Breast epithelium (tissue), 4 donors: ENCODE results near the gene PDE4D. TPM values are rescaled to one million over a fixed set of nuclear protein-coding genes. Genes with fewer than 3 reads are reported as not detected.
A peak's percentile ranks its signal among the peaks of the same experiment; 100 is the strongest.

Experiments
- DNase-seq, 2 donors: peaks; one replicate each; pipeline ENCODE4 v3.0.0-alpha.2; 2019; ENCODE audit warnings: low spot score in 2 of 2
- H3K27ac ChIP-seq, 2 donors: fragments of 200-600 bp; sonication (generic) in 1 of 2; one replicate each; pipeline ENCODE4 v1.5.1; 2016 to 2019; ENCODE audit warnings: mild to moderate bottlenecking in 1 of 2
- H3K27me3 ChIP-seq, 2 donors: fragments of 200-600 bp; sonication (generic) in 1 of 2; one replicate each; pipeline versions ENCODE4 v1.5.1 to v1.6.0; 2017 to 2019; ENCODE audit warnings: control low read depth in 1 of 2, mild to moderate bottlenecking in 1 of 2
- H3K36me3 ChIP-seq: fragments of 200-600 bp; one replicate; pipeline ENCODE4 v1.5.1; 2019
- H3K4me1 ChIP-seq, 2 donors: fragments of 200-600 bp; sonication (generic); one replicate each; pipeline ENCODE4 v1.5.1; 2016 to 2019; ENCODE audit warnings: control low read depth in 1 of 2
- H3K4me3 ChIP-seq, 3 donors: fragments of 200-600 bp; sonication (generic); 1 replicate in 2 of 3; 2 replicates in 1 of 3; pipeline ENCODE4 v1.5.1; 2016 to 2019; ENCODE audit warnings: mild to moderate bottlenecking in 3 of 3, moderate library complexity in 2 of 3
- H3K9me3 ChIP-seq, 2 donors: fragments of 200-600 bp; sonication (generic) in 1 of 2; one replicate each; pipeline ENCODE4 v1.5.1; 2016 to 2019; ENCODE audit warnings: control low read depth in 1 of 2
- POLR2A ChIP-seq: fragments of 450-650 bp; IDR thresholded peaks from one replicate; pipeline ENCODE4 v1.6.1; 2016; ENCODE audit warnings: antibody characterized with exemption, mild to moderate bottlenecking, moderate library complexity
- POLR2AphosphoS5 ChIP-seq, 3 donors: sonication (generic); formaldehyde crosslinking; IDR thresholded peaks; one replicate each; pipeline ENCODE4 v1.6.1; 2017; ENCODE audit warnings: antibody characterized with exemption in 3 of 3
- intact Hi-C: fragments of 100-400 bp; cut with DNase I; formaldehyde crosslinking; loops from one replicate; pipeline ENCODE4 v1.15.1; 2023; ENCODE audit warnings: low total_unique reads
- total RNA-seq, 3 donors: library from RNA; depleted of rRNA; stranded (reverse); fragments of >200 nt; gene quantifications; one replicate each; pipeline ENCODE4 v1.1.0, GENCODE V29; 2016
- TF ChIP-seq, protein P1 (sequence below), 3 donors: fragments of 450-650 bp; IDR thresholded peaks; one replicate each; pipeline ENCODE4 v1.5.1; 2016 to 2017; ENCODE audit warnings: antibody characterized with exemption in 3 of 3, mild to moderate bottlenecking in 3 of 3, moderate library complexity in 3 of 3

Gene PDE4D
- total RNA-seq, 3 donors from 2014 or later, result 14.4 to 37.4 (median 28.2) TPM

DNA sequence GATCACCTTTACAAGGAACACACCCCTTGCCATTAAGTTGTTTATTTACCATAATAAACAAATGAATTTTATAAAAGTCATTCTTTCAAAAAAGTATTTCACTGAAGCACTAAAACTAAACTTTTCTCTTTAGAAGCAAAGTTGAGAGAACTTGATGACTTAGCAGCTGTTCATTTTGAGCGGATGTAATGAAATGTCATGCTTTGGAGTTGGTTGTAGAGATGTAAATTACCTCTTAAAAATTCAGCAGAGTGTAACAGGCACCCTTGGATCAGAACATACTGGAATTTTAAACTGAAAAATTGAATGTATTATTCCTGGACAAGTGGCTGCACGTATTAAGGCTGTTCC lies 617.2 kb downstream of the PDE4D start:
- intact Hi-C loops, result no loop called here
- no peak overlapping the region for H3K27ac ChIP-seq
- TF ChIP-seq, protein P1, sequence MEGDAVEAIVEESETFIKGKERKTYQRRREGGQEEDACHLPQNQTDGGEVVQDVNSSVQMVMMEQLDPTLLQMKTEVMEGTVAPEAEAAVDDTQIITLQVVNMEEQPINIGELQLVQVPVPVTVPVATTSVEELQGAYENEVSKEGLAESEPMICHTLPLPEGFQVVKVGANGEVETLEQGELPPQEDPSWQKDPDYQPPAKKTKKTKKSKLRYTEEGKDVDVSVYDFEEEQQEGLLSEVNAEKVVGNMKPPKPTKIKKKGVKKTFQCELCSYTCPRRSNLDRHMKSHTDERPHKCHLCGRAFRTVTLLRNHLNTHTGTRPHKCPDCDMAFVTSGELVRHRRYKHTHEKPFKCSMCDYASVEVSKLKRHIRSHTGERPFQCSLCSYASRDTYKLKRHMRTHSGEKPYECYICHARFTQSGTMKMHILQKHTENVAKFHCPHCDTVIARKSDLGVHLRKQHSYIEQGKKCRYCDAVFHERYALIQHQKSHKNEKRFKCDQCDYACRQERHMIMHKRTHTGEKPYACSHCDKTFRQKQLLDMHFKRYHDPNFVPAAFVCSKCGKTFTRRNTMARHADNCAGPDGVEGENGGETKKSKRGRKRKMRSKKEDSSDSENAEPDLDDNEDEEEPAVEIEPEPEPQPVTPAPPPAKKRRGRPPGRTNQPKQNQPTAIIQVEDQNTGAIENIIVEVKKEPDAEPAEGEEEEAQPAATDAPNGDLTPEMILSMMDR (IDR thresholded peaks at IDR 0.05), result no peak

DNA sequence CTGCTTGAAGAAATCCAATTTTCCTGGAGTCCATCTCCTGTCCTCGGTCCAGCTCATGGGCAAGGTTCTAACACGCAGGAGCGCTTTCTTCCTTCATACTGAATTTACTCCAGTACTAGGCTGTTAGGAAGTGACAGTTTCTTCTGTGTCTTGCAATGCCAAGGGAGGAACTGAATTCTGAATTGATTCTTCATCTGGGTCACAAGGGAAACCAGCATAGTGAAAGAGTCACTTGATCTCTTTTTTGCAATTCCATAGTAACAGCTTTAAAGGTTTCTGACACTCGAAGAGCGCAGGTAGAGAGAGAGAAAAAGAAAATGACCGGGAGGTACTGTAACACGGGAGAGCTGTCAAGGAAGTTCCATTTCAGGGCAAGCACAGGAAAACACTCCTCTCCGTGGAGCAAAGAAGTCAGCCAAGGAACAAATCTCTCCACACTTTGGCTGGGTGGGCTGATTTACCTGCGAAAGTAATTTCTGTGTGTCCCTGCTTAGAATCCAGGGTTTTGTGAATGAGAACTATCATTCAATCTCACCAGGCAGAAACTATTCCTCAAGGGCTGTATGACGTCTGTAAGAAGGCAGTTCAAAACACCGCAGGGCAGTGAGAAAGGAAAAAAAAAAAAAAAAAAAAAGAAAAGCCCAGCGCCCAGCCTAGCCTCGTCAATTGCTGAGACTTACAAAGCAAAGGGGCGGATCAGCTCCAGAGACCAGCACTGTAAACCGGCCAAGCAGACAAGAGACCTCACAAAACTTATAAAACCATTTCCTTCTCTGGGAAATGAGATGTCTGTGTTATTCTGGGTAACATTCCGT lies 617.8 kb downstream of the PDE4D start:
- DNase-seq, result no peak
- intact Hi-C loops, result no loop called here
- Histone ChIP-seq H3K9me3 (no peaks in the 10 kb centered on the region), H3K4me3 (peak overlapping the region; percentile 51 to 55 (median 51)), H3K27ac (peak overlapping the region in 1 of 2 donors; percentile 55), H3K27me3 (no peaks in the 10 kb centered on the region), H3K36me3 (no peaks in the 10 kb centered on the region), H3K4me1 (no peaks in the 10 kb centered on the region)
- TF ChIP-seq, protein P1 (IDR thresholded peaks at IDR 0.05), result no peak
- TF ChIP-seq POLR2A (no peak), POLR2AphosphoS5 (IDR thresholded peaks at IDR 0.05) (no peak)

More for the DNA sequence above, 617.2 kb downstream of the PDE4D start:
- DNase-seq, result no peak
- Histone ChIP-seq H3K36me3 (no peaks in the 10 kb centered on the region), H3K4me3 (peak overlapping the region in 2 of 3 donors; percentile 51 to 55), H3K4me1 (no peaks in the 10 kb centered on the region), H3K27me3 (no peaks in the 10 kb centered on the region), H3K9me3 (no peaks in the 10 kb centered on the region)

DNA sequence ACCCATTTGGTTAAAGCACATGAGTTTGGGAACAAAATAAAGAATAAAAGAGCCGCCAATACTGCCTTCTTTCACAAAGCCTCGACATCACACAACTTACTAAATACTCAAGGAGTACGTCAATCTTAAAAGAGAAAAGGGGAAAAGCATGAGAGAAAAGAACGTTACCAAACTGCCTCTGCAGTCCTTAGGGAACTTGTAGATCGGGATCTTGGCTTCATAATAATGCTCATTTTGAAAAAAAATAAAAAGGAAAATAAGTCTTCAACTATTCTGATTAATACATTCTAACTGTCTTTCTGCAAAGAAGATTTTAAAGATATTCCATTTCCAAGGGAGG lies 618.4 kb downstream of the PDE4D start:
- Histone ChIP-seq H3K27me3 (no peaks in the 10 kb centered on the region), H3K9me3 (no peaks in the 10 kb centered on the region), H3K36me3 (no peaks in the 10 kb centered on the region), H3K27ac (no peak overlapping the region), H3K4me1 (no peaks in the 10 kb centered on the region), H3K4me3 (peak overlapping the region; percentile 51 to 55 (median 51))
- TF ChIP-seq POLR2A (no peak), POLR2AphosphoS5 (IDR thresholded peaks at IDR 0.05) (no peak)
- TF ChIP-seq, protein P1 (IDR thresholded peaks at IDR 0.05), result no peak
- intact Hi-C loops, result no loop called here
- DNase-seq, result no peak

DNA sequence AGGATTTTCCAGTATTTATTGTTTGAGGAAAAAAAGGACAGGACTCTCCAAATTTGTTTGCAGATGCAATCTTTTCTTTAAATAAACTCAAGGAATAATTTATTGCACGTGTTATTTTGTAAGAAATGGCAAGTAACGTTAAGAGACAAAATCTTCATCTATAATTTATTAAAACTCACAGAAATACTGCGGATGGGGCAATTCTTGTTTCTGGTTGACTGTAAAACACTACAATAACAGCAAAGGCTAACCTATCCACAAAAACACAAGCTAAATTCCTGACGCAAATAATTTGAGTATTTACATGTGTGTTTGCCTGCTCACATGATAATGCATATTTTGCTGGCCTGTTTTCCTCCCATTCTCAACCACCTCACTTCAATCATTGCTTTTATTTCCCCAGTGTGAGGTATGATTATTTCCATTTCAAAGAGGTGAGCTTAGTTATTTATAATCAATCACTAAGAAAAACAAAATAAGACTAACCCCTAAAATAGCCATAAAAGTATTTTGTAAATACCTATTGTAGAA lies 619.4 kb downstream of the PDE4D start:
- intact Hi-C loops, result no loop called here
- peak overlapping the region in 1 of 3 donors; percentile 51 for H3K4me3 ChIP-seq
- H3K27ac ChIP-seq, result no peak overlapping the region

More for the DNA sequence above, 619.4 kb downstream of the PDE4D start:
- H3K27me3 ChIP-seq, result no peaks in the 10 kb centered on the region
- H3K36me3 ChIP-seq, result no peaks in the 10 kb centered on the region
- TF ChIP-seq POLR2A, result no peak
- TF ChIP-seq POLR2AphosphoS5 (IDR thresholded peaks at IDR 0.05), result no peak
- TF ChIP-seq, protein P1 (IDR thresholded peaks at IDR 0.05), result no peak
- H3K9me3 ChIP-seq, result no peaks in the 10 kb centered on the region
- no peaks in the 10 kb centered on the region for H3K4me1 ChIP-seq
- no peak for DNase-seq
